Ramos (cell line): ENCODE results near the gene FERMT3.

Experiments used
- in situ Hi-C: fragments of 300-500 bp; cut with MboI; formaldehyde crosslinking; loops from one replicate; pipeline ENCODE4 v1.14.3; 2022; ENCODE audit warnings: low sequenced_read_pairs; ENCODE audit not compliant: unreplicated experiment

FERMT3 gene

GRCh38 chr11:64255135-64256128 lies 48.9 kb downstream of the FERMT3 start:
- in situ Hi-C loops, result no loop called here

DNA sequence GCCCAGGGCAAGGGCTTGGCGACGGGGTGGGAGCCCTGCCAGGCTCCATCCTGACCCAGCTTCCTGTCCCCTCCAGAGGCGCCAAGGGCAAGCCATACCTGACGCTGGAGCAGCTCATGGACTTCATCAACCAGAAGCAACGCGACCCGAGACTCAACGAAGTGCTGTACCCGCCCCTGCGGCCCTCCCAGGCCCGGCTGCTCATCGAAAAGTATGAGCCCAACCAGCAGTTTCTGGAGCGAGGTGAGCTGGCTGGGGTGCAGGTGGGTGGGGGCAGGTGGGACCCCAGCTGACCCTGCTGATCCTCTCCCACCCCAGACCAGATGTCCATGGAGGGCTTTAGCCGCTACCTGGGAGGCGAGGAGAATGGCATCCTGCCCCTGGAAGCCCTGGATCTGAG lies 49.8 kb downstream of the FERMT3 start:
- in situ Hi-C loops, result no loop called here

GRCh38 chr11:64258356-64258755 lies 51.8 kb downstream of the FERMT3 start:
- in situ Hi-C loops, result no loop called here

DNA sequence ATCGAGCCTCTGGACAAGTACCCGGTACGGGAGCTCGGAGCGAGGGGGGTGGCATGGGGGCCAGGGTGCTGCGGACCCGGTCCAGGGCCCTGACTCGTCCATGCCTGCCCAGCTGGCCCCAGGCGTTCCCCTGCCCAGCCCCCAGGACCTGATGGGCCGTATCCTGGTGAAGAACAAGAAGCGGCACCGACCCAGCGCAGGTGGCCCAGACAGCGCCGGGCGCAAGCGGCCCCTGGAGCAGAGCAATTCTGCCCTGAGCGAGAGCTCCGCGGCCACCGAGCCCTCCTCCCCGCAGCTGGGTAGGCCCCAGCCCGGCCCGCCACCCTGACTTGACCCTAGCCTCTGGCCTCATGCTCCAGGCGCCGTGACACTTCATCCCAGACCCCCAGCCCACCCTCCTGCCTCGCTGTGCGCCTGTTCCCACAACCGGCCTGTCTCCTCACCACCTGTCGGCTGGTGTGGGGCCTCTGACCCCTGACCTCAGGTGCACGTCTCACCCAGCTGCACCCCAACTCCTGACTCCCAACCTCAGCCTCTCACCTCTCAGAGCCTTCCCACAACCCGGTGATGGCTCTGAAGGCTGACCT lies 52.5 kb downstream of the FERMT3 start:
- in situ Hi-C loops, result no loop called here

GRCh38 chr11:64259533-64260067 lies 53.1 kb downstream of the FERMT3 start:
- in situ Hi-C loops, result no loop called here

- in situ Hi-C loops, result no loop called here
Observed at GRCh38 chr11:64260147-64260708, 53.7 kb downstream of the FERMT3 start.

DNA sequence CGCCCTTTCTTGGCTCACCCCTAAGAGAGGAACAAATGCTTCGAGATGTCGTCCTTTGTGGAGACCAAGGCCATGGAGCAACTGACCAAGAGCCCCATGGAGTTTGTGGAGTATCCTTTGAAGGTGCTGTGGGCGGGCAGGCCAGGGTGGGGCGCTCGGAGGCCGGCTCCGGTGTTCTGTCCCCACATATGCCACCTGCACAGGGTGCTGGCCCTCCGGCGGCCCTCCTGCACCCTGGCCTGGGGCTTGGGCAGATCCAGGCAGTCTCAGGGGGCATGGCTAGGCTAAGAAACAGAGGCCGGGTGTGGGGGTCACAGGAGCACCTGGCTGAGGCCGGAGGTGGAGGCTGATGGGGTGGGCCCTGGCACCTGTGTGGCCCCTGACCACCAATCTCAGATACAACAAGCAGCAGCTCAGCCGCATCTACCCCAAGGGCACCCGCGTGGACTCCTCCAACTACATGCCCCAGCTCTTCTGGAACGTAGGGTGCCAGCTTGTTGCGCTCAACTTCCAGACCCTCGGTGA lies 55.1 kb downstream of the FERMT3 start:
- in situ Hi-C loops, result no loop called here

GRCh38 chr11:64262271-64263002 lies 55.9 kb downstream of the FERMT3 start:
- in situ Hi-C loops, result no loop called here

DNA sequence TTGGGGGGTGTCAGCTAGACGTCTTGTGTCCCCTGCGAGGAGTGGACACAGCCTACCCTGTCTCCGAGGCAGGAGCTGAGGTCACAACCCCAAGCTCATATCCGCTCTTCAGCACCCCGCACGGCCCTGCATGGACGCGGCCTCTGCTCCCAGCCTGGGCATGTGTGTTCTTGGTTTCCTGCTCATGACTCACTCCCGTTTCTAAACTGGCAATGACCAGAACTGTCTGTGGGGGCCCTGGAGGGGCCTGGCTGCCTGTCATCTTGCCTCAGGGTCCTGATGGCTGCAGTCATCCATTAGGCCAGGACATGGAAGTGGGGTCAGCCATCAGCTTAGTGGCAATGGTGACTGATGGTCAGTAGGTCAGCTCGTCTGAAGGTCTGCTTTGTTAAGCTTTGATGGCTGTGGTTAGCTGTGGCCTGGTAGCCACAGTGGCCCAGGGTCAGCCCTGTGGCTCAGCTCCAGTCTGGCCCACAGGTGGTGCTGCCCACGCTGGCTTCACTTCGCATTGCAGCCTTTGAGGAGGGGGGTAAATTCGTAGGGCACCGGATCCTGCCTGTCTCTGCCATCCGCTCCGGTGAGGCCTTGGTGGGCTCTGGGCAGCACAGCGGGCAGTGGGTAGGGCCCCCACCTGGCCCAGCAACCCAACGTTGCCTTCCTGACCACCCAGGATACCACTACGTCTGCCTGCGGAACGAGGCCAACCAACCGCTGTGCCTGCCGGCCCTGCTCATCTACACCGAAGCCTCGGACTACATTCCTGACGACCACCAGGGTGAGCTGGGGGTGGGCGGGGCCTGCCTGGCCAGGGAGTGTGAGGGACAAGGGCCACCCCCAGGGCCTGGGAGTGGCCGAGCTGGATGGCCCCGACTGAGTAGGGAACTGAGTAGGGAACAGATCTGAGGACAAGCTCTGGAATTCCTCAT lies 56.8 kb downstream of the FERMT3 start:
- in situ Hi-C loops, result no loop called here

DNA sequence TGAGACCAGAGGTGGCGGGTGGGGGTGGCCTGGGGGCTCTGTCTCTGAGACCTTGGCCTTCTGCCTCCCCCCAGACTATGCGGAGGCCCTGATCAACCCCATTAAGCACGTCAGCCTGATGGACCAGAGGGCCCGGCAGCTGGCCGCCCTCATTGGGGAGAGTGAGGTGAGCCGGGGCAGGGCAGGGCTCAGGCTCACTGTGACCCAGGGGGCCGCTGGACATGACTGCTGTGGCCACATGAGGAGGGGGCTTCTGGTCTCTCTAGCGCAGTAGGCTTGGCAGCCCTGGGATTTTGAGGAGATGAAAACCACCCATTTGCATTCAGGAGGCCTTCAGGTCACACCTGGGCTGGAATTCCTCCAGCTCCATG lies 57.4 kb downstream of the FERMT3 start:
- in situ Hi-C loops, result no loop called here

DNA sequence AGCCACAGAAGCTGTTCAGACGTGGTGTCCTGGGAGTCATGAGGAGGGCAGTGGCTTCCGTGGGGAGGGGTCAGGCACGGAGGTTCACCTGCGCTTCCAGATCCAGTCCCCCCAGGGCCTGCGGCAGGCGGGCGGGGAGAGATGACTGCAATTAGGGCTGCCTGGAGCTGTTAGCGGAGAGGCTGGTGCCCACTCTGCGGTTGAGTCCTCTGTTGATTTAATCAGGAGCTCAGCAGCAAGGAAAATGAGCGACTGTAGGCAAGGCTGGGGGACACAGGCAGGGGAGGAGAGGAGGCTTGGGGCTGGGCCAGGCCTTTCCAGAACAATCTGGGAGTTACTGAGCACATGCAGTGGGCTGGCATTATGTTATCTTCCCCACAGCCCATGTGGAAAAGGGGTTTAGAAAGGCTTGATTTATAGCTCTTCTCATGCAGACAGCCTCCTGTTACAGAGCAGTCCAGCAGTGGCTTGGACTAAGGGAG lies 57.9 kb downstream of the FERMT3 start:
- in situ Hi-C loops, result no loop called here

- in situ Hi-C loops, result no loop called here
Observed at GRCh38 chr11:64265176-64266160, 58.9 kb downstream of the FERMT3 start.

- in situ Hi-C loops, result no loop called here
Observed at GRCh38 chr11:64266339-64266738, 59.8 kb downstream of the FERMT3 start.

- in situ Hi-C loops, result no loop called here
Observed at GRCh38 chr11:64267207-64267945, 60.9 kb downstream of the FERMT3 start.

DNA sequence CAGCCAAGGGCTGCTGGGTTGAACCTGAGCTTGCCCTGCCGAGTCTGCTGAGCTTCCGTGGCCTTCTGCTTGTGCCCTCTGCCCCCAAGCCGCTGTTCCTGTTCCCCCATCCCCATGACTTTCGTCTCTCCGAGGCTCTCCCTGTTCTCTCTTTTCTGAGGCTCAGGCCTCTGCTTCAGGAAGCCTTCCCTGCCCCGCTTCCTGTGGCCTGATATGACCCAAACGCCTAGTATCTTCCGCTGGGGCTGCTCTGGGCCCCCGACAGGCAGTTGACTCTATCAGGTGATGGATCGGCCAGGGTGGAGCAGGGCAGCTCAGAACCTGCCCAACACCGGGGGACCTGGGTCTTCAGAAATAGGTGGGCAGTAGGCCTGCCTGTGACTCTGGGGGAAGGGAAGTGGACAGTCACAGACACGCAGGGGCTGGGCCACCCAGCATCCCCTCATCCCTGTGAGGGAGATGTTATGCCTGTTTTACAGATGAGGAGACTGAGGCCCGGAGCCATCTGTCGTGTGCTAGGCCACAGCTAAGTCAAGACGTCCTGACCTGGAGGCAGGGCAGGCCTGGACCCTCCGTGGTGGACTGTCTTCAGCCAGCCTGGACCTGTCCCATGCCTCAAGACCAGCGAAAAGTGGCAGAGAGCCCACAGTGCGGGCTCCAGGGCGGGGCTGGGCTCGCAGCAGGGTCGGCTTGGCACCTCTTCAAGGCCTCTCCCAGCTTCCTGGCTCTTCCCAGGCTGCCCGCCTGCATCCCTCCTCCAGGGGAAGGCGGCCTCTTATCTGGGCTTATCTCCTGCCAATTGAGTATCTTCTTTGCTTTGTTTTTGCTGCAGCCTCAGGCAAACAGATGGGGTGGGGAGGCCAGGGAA lies 61.7 kb downstream of the FERMT3 start:
- in situ Hi-C loops, result no loop called here

GRCh38 chr11:64268893-64269539 lies 62.5 kb downstream of the FERMT3 start:
- in situ Hi-C loops, result no loop called here
